Measurements from ENCODE around the gene EXT2. TPM values are rescaled to one million over a fixed set of nuclear protein-coding genes. Genes with fewer than 3 reads are reported as not detected.
A peak's percentile ranks its signal among the peaks of the same experiment; 100 is the strongest.

EXT2 gene
- total and polyA plus RNA-seq, 2 donors from 2014 or later: 29.8 to 54.1 TPM

DNA sequence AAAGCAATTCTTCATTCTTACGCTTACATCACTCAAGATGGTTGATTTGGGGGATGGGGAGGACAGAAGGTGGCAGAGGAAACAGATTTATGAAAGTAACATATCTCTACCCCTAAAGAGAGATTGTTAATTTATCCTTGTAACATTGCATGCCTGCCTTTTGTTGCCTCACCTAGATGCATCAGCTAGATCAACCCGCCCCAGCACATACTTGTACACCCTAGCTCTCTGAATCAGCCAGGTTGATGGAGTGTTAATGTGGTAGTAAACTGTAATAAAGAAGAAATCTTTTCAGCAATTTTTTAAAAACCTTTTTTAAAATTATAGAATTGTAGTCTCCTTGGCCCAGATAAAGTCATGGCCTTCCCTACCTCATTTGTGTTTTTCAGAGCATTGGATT lies 51.5 kb downstream of the EXT2 start:
- H3K4me3 ChIP-seq (ENCODE audit: low read length in 3 of 3): no peak overlapping the region
- no peak overlapping the region for H3K27ac ChIP-seq (ENCODE audit: low read depth in 2 of 2, low read length in 2 of 2)
- FAIRE-seq (no peak), DNase-seq (no peak)
- H3K9me3 ChIP-seq (ENCODE audit: control insufficient read depth in 2 of 3, insufficient read depth in 1 of 3, low read length in 3 of 3): no peaks in the 10 kb centered on the region
- intact Hi-C loops (cut with DNase I): no loop called here
- peaks cover 0 to 2% (median 2%) of the 10 kb centered on the region in 3 donors for H3K36me3 ChIP-seq (ENCODE audit: control insufficient read depth in 2 of 3, insufficient read depth in 3 of 3, low read length in 3 of 3)
- H3K27me3 ChIP-seq (ENCODE audit: control insufficient read depth, insufficient read depth, low read length): no peaks in the 10 kb centered on the region
- peaks cover 0 to 16% (median 4%) of the 10 kb centered on the region in 3 donors for H3K4me1 ChIP-seq (ENCODE audit: control insufficient read depth in 2 of 3, insufficient read depth in 2 of 3, low read depth in 1 of 3, low read length in 3 of 3)
- TF ChIP-seq CTCF (IDR thresholded peaks at IDR 0.05; ENCODE audit: borderline replicate concordance, extremely low read depth, insufficient read depth): no peak
- H3K9ac ChIP-seq (ENCODE audit: low read length in 3 of 3): no peak overlapping the region

DNA sequence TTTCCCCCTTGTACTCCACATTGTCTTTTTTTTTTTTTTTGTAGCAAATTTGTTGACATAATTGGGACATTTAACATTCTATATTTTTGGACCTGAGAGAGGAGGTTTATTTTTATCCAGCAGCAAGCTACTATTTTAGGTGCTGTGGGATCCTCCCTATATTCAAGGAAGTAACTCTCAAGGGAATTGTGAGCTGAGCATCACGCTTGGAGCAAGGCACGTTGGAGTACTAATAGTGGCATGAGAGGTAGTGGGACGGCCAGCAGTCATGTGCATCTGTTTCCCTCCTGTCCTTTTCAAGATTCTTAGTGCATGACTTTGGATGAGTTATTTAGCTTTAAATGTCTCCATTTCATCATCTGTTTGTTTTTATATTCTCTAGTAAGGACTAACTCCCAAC lies 52.3 kb downstream of the EXT2 start:
- Histone ChIP-seq H3K4me1 (ENCODE audit: control insufficient read depth in 2 of 3, insufficient read depth in 2 of 3, low read depth in 1 of 3, low read length in 3 of 3) (peaks cover 0 to 16% (median 4%) of the 10 kb centered on the region in 3 donors), H3K36me3 (ENCODE audit: control insufficient read depth in 2 of 3, insufficient read depth in 3 of 3, low read length in 3 of 3) (peaks cover 0 to 2% (median 2%) of the 10 kb centered on the region in 3 donors), H3K9me3 (ENCODE audit: control insufficient read depth in 2 of 3, insufficient read depth in 1 of 3, low read length in 3 of 3) (no peaks in the 10 kb centered on the region), H3K27ac (ENCODE audit: low read depth in 2 of 2, low read length in 2 of 2) (no peak overlapping the region), H3K9ac (ENCODE audit: low read length in 3 of 3) (no peak overlapping the region), H3K4me3 (ENCODE audit: low read length in 3 of 3) (no peak overlapping the region), H3K27me3 (ENCODE audit: control insufficient read depth, insufficient read depth, low read length) (no peaks in the 10 kb centered on the region)
- FAIRE-seq (no peak), DNase-seq (no peak)
- TF ChIP-seq CTCF (IDR thresholded peaks at IDR 0.05; ENCODE audit: borderline replicate concordance, extremely low read depth, insufficient read depth): no peak
- intact Hi-C loops (cut with DNase I): no loop called here

DNA sequence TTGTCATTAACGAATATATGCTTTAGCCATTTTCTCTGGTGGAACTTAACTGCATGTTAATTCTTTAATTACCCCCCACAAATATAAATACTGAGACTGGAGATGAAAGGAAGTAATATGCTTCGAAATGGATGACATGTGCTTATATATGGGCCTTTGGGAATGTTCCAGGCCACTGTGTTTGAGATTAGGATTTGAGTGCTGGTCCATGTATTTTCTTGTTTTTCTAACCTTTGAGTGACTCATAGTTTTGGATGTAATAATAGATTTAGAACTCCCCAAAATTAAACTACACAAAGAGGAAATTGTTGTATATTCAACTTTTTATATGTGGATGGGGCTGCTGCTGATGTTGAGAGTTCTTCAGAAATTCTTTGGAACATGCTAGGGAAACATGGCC lies 54.2 kb downstream of the EXT2 start:
- Histone ChIP-seq H3K9ac (ENCODE audit: low read length in 3 of 3) (no peak overlapping the region), H3K27me3 (ENCODE audit: control insufficient read depth, insufficient read depth, low read length) (no peaks in the 10 kb centered on the region), H3K9me3 (ENCODE audit: control insufficient read depth in 2 of 3, insufficient read depth in 1 of 3, low read length in 3 of 3) (no peaks in the 10 kb centered on the region), H3K27ac (ENCODE audit: low read depth in 2 of 2, low read length in 2 of 2) (no peak overlapping the region), H3K36me3 (ENCODE audit: control insufficient read depth in 2 of 3, insufficient read depth in 3 of 3, low read length in 3 of 3) (peaks cover 0 to 2% (median 2%) of the 10 kb centered on the region in 3 donors), H3K4me1 (ENCODE audit: control insufficient read depth in 2 of 3, insufficient read depth in 2 of 3, low read depth in 1 of 3, low read length in 3 of 3) (peaks cover 0 to 1% (median 0%) of the 10 kb centered on the region in 3 donors), H3K4me3 (ENCODE audit: low read length in 3 of 3) (no peak overlapping the region)
- TF ChIP-seq CTCF (IDR thresholded peaks at IDR 0.05; ENCODE audit: borderline replicate concordance, extremely low read depth, insufficient read depth): no peak
- peak in 1 of 5 donors; percentile 43 for DNase-seq
- no peak for FAIRE-seq
- intact Hi-C loops (cut with DNase I): no loop called here

DNA sequence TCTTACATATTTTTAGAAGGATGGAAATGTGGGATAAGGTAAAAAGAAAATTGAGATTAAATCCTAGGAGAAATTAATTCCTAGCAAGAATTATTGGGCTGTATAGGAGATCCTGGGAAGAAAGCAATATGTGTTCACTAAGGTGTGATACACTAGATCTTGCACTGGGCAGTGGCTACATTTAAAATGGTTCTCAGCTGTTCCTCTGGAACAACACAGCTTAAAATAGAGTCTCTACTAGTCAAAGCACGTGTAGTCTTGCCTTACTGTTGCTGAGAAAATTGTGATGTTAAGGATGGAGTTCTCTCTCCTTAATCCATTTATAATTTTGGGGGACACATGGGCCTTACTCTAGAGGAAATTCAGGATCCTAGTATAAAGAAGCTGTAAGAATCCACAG lies 54.9 kb downstream of the EXT2 start:
- intact Hi-C loops (cut with DNase I): no loop called here

More for the DNA sequence above, 54.9 kb downstream of the EXT2 start:
- no peak overlapping the region for H3K27ac ChIP-seq (ENCODE audit: low read depth in 2 of 2, low read length in 2 of 2)
- H3K27me3 ChIP-seq (ENCODE audit: control insufficient read depth, insufficient read depth, low read length): no peaks in the 10 kb centered on the region
- no peak overlapping the region for H3K9ac ChIP-seq (ENCODE audit: low read length in 3 of 3)
- H3K4me3 ChIP-seq (ENCODE audit: low read length in 3 of 3): no peak overlapping the region
- H3K9me3 ChIP-seq (ENCODE audit: control insufficient read depth in 2 of 3, insufficient read depth in 1 of 3, low read length in 3 of 3): no peaks in the 10 kb centered on the region
- H3K36me3 ChIP-seq (ENCODE audit: control insufficient read depth in 2 of 3, insufficient read depth in 3 of 3, low read length in 3 of 3): peaks cover 0 to 2% (median 0%) of the 10 kb centered on the region in 3 donors
- DNase-seq (no peak), FAIRE-seq (no peak)
- no peak for TF ChIP-seq CTCF (IDR thresholded peaks at IDR 0.05; ENCODE audit: borderline replicate concordance, extremely low read depth, insufficient read depth)
- no peaks in the 10 kb centered on the region for H3K4me1 ChIP-seq (ENCODE audit: control insufficient read depth in 2 of 3, insufficient read depth in 2 of 3, low read depth in 1 of 3, low read length in 3 of 3)

Measured in kidney (tissue), 14 donors.